Measurements from ENCODE around the gene SCAF11.

The SCAF11 gene

GRCh38 chr12:45977620-45978019 is 12.8 kb downstream of the SCAF11 start:
- DNase-seq, result no peak

GRCh38 chr12:45975506-45975905 is 14.9 kb downstream of the SCAF11 start:
- no peak for DNase-seq

DNA sequence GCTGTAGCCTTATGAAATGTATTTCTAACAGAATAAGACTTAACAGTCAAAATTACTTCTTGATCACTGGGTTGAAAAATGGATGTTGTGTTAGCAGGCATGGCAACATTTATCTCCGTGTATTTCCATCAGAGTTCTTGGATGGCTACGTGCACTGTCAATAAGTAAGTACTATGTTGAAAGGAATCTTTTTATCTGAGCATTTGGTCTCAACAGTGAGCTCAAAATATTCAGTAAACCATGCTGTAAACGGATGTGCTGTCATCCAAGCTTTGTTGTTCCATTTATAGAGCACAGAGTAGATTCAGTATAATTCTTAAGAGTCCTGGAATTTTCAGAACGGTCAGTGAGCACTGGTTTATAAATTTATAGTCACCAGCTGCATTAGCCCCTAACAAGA is 15.5 kb downstream of the SCAF11 start:
- DNase-seq, result no peak

GRCh38 chr12:45974171-45974719 is 16.1 kb downstream of the SCAF11 start:
- no peak for DNase-seq

GRCh38 chr12:45973526-45973925 is 16.8 kb downstream of the SCAF11 start:
- DNase-seq, result no peak

DNA sequence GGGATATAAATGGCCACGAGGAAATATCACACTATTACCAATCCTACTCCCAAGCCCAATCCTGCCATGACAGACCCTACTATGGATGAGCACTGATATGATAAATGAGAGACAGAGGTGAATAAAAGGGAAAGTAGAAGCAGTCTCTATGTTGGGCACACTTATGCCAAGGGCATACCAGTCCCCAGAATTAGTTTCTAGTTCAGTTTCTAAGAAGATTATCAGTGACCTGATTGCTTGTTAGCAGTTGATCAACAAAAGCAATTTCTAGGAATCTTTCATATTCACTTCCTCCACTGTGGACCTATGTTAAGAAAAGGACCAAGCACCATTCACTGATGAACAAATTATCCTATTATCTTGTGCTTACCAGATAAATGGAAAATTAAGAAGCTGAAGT is 20.0 kb downstream of the SCAF11 start:
- DNase-seq, result no peak

DNA sequence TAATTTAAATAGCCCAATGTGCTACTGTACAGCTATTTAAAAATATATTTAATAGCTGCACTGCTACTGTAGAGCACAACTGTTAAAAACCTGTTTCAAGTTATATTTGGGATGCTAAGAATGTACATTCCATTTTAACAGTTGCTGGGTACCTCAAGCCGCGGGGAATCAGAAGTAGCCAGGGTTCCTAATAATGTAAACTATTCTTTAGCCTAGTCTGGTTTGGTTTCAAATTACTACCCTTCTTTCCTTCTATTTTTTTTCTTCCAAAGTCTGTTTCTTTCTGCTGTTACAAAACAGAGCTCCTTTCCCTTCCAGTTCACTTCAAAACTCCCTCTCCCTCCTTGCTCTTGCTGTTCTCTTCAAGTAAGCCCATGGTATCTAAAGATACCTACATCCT is 21.3 kb downstream of the SCAF11 start:
- no peak for DNase-seq

DNA sequence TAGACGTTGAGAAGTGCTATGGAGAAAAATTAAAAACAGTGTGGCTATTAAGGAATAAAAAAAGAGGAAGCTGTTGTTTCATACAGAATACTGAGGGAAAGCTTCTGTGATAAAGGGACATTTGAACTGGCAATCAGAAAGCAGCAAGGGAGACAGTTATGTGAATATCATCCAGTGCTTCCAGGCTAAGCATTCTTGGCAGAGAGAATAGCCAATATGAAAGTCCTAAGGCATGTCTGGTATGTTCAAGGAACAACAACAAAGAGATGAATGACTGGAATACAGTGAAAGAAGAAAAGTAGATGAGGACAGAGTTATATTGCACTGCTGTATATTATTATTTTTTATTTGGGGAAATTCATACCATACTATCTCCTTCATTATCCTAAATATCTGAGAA is 23.9 kb downstream of the SCAF11 start:
- DNase-seq, result no peak

DNA sequence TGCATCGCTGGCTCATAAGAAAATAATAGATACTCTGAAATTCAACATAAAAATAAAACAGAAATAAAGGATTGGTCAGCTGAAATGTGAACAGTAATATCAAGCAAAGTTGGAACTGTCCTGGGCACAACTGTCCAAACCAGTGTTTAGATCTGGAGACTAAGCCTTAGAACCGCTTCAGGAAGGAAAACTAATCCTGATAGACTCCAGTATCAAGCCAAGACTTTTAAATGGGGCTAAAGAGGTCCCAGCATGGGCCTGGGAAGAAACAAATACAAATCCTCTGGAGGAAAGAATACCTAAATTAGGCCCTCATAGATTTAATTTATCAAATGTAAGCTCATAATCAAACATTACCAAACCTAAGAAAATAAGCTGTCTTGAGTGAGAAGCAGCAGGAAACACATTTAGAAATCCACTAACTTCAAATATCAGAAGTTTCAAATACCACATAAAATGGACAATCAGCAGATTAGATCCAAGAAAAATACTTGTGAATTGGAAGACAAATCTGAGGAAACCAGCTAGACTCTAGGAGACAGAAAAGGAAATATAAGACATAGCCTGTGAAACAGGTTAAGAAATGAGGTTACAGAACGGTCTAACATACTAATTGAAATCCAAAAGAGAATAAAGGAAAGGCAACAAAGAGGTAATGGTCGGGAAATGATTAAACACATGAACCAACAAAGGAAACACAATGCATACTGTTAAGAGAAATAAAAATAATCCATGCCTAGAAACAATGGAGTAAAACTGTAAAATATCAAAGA is 27.6 kb downstream of the SCAF11 start:
- no peak for DNase-seq

DNA sequence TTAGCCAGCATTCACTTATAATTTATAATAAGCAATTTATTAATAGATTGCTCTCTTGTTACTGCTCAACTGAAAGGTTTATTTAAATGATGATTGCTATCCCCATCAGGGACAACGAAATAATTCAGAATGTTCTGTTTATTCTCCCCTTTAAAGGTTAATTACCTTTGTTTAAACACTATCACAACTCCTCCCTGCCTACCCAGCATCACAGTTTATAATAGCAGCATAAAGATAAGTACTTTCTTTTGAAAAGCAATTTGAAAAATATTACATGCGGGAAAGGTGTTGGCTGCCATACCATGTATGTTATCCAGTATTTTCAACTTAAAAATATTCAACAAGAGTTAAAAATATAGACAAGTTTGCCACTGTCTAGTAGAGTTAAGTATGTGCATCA is 30.6 kb downstream of the SCAF11 start:
- DNase-seq, result no peak

DNA sequence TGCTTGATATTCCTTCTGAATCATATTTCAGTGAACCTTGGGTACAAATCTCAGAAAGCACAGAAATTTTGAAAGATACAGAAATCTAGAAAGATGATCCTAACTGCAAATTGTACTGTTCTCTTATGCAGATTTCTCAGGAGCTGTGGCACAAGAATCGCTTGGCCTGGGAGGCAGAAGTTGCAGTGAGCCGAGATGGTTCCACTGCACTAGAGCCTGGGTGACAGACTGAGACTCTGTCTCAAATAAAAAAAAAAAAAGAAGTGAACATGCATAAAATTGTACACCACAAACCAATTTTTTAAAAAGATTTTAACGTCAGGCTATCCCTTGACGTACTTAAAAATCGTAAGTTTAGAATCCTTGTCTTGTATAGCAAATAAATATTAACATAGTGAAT is 31.3 kb downstream of the SCAF11 start:
- no peak for DNase-seq

DNA sequence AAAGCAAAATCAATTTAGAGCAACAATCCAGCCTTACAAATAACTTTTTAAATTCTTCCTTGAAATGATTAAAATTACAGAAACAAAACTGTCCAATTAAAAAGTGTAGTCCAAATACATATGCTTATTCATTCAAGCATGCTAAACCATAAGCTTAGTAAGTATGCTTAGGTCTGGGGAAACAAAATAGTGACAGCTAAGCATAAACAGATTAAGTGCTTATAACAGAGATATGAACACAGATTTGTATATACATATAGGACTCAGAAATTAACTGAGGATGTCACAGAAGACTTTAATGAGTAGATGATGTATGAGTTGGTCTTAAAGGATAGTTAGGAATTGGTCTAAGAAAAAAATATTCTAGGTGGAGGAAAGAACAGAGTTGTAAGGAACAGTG is 41.8 kb downstream of the SCAF11 start:
- DNase-seq, result no peak

DNA sequence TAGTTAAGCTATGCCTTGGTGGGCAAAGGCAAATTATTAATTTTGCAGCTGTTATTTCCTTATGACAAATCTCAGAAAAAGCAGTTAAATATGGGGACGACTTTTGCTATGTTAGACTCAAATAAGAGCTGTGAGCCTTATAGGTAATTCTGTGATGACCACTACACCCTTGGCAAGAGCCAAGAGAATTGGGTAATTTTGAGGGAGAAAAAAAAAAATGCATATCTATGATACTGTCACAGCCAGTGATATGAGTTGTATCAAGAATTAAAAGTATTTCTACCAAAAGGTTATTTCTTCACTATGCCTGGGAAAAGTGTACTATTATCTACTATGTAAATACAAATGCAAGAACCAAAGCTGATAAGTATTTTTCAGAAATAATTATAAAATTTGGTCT is 43.9 kb downstream of the SCAF11 start:
- no peak for DNase-seq

DNA sequence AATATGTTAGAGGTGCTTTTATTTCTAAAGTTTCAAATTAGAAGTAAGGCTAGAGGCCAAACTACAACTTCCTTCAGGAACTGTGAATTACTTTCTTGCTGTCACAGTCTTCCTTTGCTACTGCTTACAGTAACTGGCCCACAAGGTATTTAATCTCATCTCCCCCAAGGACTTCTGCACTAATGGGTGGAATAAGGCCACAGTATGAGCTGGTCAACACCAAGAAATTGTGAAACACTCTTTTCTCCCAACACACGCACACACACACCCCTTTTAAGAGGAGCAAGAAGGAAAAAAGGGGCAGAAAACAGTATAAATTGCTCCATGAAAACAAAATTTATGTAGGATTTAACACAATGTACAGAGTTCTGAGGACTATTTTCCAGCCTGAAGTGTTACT is 45.6 kb downstream of the SCAF11 start:
- DNase-seq, result no peak

DNA sequence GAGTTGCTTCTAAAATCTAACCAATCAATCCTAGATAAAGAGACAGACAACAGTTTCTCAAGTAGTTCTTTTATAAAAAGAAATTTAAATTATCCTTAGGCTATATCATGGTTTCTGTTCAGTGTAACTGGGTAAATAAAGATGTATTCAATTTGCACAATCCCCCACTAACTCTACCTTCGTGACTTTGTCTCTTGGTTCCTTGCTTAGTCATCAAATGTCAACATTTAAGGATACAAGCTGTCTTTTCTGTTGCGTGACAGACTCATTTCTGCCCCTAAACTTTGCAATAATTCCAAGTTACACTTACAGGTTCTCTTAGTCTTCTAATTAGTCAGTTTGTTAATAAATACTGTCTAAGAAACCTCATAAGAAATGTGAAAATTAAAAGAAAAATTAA is 50.6 kb downstream of the SCAF11 start:
- DNase-seq, result no peak

- DNase-seq, result no peak
These were observed 51.8 kb downstream of the SCAF11 start for GRCh38 chr12:45938566-45938965.

- DNase-seq, result no peak
These were observed 55.4 kb downstream of the SCAF11 start for GRCh38 chr12:45934956-45935355.

DNA sequence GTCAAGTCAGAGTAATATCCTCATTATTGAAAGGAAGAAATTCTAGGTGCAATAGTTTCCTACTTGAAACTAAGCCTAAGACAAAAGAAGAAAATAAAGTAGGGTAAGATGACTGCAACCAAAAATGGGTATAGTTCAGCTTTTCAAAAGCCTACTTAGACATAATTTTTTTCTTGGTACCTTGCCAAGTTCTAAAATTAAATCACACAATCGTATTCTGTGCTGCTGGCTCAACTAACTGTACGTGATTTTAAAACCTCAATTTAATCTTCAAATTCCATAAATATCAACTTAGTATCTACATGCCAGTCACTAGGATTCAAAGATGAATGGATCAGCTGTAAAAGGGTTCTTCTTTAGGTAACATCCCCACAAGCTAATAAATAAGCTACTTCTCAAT is 56.9 kb downstream of the SCAF11 start:
- DNase-seq, result no peak

DNA sequence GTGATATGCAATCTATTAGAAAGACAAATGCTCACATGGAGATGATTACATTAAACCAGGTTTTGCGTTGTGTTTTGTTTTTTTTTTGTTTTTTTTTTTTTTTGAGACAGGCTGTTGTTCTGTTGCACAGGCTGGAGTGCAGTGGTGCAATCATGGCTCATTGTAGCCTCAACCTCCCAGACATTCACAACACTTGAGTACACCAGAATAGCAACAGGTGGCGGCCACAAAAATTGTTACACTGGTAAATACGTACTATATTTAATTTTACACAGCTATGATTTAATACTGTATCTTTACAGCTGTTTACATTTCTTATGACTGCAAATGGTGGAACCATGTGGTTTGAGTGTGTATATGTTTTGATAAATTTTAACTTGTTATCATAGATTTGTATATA is 60.0 kb downstream of the SCAF11 start:
- DNase-seq, result no peak

DNA sequence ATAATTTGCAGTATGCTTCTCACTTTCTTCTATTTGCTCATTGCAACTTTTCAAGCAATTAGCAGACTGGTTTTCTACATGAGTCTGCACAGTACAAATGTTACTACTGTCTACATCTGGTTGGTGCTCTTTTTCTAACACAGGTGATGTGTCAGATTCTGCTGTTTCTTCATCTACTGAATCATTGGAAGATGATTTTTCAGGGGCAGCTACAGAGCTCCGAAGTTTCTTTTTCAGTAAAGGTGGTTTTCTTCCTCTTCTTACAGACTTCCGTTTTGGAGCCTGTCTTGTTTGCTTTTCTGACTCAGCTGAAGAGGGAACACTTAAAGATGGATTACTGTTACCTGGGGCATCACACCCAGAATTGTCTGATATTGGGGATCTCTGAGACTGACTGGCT is 62.1 kb downstream of the SCAF11 start:
- DNase-seq, result no peak

DNA sequence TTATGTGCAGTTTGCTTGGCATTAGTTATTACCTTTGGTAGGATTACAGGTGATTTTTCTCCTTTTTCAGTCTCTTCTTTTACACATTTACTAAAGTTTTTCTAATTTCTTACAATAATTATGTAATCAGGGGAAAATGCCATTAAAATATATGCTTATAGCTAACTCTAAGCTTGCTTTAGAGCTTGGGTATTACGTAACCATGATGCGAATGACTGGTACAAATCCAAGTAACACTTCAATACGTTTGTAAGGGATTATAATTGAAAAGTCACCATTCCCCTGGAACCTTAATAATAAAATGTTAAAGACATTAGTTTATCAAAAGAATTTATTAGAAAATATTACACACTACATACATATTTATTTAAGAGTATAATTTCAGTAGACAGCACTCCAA is 71.6 kb downstream of the SCAF11 start:
- DNase-seq, result no peak

DNA sequence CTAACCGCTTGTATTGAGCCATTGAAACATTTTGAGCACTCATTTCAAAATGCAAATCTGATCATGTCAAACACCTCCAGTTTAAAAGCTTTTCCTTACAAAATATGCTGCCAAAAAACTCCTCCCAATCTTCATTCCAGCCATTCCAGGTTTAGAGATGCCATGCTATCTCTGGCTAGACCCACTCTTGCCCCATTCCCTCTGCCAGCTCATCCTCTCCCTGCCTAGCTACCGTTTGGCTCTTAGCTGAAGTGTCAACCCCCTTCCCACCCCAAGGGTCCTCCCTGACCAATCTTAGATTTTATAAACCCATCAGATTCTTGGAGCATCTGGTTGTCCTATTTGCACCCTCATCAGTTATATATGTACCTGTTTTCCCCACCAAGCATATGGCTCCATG is 75.0 kb downstream of the SCAF11 start:
- no peak for DNase-seq

DNA sequence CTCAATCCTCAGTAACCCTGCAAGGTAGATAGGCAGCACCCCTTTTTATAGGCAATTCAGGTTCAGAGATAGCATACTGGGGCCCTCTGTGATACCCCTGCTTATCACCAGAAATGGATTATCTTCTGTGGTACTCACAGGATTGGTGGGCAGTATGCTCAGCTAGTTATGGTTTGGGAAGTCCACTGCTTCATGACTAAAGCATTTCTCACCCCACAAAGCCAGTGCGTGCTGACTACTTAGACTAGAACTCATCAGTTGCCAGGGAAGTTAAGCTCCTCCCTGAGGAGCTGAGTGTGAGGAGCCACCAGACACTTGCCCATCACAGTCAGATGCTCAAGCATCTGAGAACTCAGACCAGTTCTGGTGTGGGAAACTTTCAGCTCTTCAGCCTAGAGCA is 76.3 kb downstream of the SCAF11 start:
- no peak for DNase-seq

GRCh38 chr12:45913631-45914030 is 76.7 kb downstream of the SCAF11 start:
- no peak for DNase-seq

GRCh38 chr12:45912774-45913173 is 77.6 kb downstream of the SCAF11 start:
- DNase-seq, result no peak
